GM04503 (cell line): ENCODE measurements around the gene PLPPR4.
"Not testable (repeated sequence)": the region's sequence is repeated elsewhere in the genome, so short reads cannot be mapped to it uniquely, and the experiment has no call there.

ENCODE experiments used
- DNase-seq: peaks from one replicate; pipeline ENCODE4 v3.0.0-alpha.2; 2012; ENCODE audit warnings: low read depth

PLPPR4 gene

GRCh38 chr1:99268021-99268420 is 3.7 kb downstream of the PLPPR4 start:
- DNase-seq: peak; percentile 18

DNA sequence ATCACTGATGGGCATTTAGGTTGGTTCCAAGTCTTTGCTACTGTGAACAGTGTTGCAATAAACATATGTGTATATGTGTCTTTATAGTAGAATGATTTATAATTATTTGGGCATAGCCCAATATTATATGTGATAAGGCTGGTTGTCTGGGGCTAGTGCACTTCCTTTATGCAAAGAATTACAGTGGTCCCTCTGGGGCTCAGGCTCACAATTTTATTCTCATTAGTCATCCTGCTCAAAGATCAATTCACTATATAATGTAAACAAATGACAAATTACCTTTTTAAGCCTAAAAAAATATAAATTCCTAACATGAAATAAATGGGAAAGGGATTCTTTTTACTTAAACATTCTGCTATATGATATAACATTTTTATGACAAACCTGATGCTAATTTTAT is 5.0 kb downstream of the PLPPR4 start:
- no peak for DNase-seq

DNA sequence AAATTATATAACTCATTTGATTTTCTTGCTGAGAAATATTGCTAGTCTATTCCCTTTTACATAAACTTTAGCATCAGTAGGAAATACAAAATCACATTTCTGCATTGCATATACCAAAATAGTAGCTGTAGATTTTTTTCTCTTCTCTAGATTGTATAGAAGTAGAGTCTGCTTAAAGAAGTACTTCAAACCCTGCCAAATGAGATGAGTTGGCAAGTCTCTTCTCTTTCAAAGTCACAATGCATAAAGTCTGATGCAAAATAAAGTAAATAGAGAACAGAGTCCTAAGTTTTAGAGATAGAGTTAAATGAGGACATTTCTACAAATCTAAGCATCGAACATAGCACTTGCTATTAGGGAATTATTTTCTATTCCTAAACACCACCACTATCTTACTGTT is 6.4 kb downstream of the PLPPR4 start:
- no peak for DNase-seq

- DNase-seq: no peak
Observed at GRCh38 chr1:99271249-99271648, 7.0 kb downstream of the PLPPR4 start.

DNA sequence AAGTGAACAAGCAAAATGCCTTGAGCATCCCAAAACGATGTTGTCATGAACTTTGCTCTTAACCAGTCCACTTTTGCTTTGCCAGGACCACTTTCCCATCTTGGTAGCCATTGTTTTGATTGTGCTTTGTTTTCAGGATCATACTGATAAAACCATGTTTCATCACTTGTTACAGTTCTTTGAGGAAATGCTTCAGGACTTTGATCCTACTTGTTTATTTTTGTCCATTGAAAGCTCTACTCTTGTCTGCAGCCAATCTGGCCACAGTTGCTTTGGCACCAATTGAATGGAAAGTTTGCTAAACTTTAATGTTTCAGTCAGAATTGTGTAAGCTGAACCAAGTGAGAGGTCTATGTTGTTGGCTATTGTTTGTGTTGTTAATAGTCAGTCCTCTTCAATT is 12.8 kb downstream of the PLPPR4 start:
- no peak for DNase-seq

DNA sequence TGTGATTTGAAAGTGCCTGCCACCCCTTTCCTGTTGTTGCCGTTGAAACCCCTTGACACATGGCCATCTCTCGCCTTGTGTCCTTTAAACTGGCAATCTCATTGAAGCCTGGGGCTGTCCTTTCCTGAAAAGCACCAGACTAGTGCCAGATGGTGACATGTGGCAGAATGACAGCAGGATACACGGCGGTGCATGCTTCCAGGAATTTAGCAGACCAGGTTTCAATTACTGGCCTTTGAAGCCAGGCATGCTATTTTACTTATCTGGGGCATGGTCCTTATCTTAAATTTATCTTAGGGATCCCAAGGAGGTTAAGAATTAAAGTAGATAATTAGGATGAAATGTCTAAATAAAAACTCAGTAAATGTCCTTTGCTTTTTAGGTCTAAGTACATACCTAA is 15.2 kb downstream of the PLPPR4 start:
- DNase-seq: no peak

GRCh38 chr1:99281105-99281504 is 16.8 kb downstream of the PLPPR4 start:
- DNase-seq: no peak

DNA sequence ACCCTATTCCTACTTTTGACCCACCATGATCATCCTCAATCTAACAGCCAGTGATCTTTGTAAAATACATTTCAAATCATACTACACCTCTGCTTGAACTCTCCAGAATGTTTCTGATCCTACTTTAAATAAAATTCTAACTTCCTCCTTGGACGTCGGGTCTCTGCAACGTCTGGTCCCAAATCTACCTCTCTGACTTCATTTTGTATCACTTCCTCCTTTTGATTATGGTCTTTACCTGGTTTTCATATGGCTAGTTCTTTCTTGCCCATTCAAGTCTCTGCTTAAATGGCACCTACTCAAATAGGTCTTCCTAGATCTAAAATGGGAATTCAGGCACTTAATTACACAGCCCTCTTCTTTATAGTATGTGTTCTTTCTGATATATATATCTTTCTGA is 18.2 kb downstream of the PLPPR4 start:
- no peak for DNase-seq

GRCh38 chr1:99283521-99283920 is 19.2 kb downstream of the PLPPR4 start:
- DNase-seq: not testable (repeated sequence)

- DNase-seq: no peak
Observed at GRCh38 chr1:99292886-99293285, 28.6 kb downstream of the PLPPR4 start.

GRCh38 chr1:99297923-99298322 is 33.6 kb downstream of the PLPPR4 start:
- DNase-seq: no peak

DNA sequence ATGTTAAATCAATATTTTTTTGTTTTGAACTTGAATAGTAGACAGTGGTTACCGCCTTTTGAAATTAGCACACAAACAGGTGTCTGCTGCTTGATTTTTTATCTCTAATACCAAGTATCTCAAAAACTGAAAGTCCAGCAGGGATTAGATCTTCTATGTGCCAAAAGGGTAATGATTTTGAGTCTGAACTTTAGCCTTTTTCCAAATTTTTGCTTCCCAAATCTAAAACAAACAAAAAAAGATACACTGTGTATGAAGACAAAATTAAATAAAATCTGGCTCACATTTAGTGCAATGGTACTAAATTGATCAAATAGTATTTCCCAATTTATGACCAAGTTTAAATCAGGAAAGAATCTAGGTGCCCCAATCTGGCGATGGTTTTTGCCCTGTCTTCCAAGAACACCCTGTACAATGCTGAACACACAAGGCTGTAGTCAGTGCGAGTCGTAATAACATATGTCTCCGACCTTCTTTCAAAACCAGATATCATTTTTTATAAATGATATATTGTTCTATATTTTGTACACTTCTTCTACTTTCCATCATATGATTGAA is 40.5 kb downstream of the PLPPR4 start:
- DNase-seq: no peak

DNA sequence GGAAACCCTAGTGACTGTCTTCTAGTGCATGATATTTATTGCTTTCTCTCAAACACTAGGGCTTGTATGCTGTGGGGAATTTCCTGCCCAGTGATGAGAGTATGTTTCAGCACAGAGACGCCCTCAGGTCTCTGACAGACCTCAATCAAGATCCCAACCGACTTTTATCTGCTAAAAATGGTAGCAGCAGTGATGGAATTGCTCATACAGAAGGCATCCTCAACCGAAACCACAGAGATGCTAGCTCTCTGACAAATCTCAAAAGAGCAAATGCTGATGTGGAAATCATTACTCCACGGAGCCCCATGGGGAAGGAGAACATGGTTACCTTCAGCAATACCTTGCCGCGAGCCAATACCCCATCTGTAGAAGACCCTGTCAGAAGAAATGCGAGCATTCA is 41.3 kb downstream of the PLPPR4 start:
- DNase-seq: no peak

- DNase-seq: no peak
Observed at GRCh38 chr1:99306056-99306455, 41.8 kb downstream of the PLPPR4 start.

DNA sequence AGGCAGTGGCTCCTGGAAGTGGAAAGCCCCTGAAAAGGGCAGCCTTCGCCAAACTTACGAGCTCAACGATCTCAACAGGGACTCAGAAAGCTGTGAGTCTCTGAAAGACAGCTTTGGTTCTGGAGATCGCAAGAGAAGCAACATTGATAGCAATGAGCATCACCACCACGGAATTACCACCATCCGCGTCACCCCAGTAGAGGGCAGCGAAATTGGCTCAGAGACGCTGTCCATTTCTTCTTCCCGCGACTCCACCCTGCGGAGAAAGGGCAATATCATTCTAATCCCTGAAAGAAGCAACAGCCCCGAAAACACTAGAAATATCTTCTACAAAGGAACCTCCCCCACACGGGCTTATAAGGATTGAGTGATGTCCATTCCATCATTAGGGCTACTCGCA is 42.4 kb downstream of the PLPPR4 start:
- no peak for DNase-seq

DNA sequence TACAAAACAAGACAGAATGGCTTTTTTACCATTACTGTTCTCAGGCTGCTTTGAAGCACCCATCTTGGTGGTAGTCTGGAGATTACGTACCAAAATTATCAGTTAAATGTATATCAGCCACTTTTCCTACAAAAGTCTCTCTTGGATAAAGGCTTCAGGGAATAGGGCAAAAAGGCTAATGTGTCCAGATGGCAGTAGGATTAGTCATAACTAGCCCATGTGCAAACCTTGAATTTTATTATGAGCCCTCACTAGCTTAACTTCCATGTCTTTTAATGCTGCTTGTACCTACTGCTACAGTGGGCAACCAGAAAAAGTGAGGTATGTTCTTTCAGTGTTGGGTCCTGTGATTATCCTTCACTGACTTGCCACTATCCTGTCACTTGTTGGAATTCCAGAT is 51.0 kb downstream of the PLPPR4 start:
- DNase-seq: no peak

DNA sequence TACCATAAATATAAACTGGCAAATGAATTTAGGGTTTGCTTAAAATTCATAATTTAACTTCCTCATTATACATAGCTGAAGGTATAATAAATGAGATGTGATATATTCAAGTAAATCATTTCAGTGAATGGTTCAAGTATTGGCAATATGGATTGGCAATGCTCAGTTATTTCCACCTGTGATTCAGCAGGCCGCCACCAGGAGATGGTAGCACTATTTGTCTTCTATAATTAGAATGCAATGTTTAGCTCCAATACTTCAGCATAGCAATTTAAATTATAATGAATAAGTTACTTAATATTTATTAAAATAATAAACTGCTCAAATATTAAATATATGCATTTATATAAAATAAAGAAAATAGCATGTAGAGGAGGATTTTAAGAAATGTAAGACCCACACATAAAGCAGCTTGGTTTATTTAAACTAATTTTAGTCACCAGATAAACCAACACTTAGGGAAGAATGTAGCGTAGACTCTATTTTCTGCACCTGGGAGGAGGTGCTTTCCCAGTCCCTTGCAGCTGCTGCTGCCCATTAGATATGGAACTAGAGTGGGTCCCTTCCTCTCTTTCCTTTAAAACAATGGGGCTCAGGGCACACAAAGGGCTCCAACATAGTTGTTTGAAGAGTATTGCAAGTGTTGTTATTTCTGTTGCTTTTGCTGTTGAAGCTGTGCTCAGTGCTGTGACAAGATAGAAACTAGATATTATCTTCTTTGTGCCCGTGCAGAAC is 62.1 kb downstream of the PLPPR4 start:
- DNase-seq: no peak

GRCh38 chr1:99327357-99327756 is 63.1 kb downstream of the PLPPR4 start:
- no peak for DNase-seq

GRCh38 chr1:99328171-99328570 is 63.9 kb downstream of the PLPPR4 start:
- no peak for DNase-seq

DNA sequence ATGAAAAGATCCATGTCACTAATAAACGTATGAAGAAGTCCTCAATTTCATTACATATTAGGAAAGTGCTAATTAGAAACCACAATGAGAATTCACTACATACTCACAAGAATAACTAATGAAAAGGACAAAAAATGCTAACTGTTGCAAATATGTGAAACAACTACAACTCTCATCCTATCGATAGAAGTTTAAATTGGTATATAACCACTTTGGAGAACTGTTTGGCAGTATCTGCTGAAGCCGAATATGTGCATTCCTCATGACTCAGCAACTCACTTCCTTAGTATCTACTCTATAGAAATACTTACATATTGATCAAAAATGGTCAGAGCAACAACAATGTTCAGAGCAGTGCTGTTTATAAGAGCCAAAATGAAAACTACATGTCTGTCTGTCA is 66.8 kb downstream of the PLPPR4 start:
- DNase-seq: no peak

DNA sequence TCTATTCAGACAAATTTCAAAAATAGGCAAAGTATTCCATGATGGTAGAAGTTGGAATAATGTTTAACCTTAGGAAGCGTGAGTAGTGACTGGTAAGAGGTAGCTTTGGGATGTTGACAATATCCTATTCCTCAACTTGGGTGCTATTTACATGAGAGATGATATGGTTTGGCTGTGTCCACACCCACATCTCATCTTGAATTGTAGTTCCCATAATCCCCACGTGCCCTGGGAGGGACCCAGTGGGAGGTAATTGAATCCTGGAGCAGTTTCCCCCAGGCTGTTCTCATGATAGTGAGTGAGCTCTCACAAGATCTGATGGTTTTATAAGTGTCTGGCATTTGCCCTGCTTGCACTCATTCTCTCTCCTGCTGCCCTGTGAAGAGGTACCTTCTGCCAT is 67.3 kb downstream of the PLPPR4 start:
- DNase-seq: no peak

DNA sequence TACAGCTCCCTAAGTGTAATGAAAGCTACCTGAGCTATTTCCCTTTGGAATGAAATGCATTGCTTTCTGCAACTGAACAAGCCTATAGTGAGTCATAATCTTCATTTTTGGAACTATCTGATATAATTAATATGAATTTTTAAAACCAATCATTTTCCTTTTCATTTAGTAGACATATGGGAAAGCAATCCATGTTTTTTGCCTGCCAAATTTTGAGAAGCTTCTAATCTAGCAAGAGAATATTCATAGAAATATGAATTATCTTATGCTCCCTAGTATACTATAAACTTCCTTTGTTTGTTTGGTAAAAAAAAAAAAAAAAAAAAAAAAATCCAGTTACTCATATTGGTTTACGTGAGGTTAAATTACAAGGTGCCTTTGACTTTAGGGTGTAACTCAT is 68.3 kb downstream of the PLPPR4 start:
- no peak for DNase-seq

DNA sequence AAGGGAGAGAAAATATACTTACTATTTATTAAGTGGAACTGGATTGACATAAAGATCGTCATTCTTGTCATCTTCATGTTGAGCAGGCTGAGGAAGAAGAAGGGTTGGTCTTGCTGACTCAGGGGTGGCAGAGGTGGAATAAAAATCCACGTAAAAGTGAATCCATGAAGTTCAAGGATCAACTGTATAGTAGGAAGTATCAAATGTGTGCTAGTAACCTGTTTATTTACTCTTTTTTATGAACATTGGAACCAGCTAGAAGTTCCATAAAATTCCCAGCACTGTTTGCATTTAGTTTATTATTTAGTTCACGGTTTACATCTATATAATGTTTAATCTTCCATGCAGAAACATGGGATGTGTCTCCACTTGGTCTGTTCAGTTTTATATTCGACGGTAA is 70.7 kb downstream of the PLPPR4 start:
- no peak for DNase-seq

DNA sequence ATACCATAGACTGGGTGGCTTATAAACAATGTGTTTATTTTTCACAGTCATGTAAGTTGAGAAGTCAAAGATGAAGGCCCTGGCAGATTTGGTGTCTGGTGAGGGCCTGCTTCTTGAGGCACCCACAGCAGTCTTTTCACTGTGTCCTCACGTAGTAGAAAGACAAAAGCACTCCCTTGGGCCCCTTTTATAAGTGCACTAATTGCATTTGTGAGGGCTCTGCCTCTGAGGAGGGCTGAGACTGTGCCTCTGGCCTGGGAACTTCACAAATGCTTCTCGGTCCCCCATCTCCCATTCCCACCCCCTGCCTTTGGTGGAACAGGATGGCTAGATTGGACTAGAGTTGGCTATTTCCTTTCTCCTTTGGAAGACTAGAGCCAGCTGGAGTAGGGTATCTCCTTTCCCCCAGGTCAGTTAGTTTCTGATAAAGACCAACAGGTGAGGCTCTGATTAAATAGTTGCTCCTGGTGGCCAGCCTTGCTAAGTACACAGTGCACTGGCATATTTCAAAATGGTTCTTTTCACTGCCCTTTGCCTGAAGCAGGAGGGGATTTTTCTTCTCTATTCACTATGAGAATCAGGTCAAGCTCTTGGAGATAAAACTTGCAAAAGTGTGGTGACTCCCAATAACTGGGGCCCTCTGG is 82.9 kb downstream of the PLPPR4 start:
- no peak for DNase-seq
